GM12801 (cell line): ENCODE measurements around the gene TMEM176A.

Experiments used
- TF ChIP-seq, protein P1 (sequence below): IDR thresholded peaks from one replicate; pipeline ENCODE4 v1.5.1; 2011; ENCODE audit warnings: control low read depth; ENCODE audit not compliant: insufficient read length; ENCODE audit errors: extremely low read depth

The TMEM176A gene

DNA sequence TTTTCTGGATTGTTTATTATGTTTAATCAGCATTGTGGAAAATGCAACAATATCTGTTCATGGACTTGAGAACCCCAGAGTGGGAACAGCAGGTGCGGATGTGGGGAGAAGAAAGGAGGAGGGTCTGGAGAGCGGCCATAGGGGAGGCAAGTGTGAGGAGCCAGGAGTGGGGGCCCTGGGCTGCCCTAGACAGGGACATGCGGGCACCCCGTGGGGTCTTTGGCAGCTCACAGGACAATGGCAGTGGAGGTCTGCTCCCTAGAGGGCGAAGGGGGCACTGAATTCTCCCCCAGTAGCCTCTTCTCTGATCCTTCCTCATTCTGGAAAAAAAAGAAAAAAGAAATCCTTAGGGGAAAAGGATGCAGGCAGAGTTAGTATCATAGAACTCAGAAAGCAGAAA is 9.3 kb upstream of the TMEM176A start:
- TF ChIP-seq, protein P1, sequence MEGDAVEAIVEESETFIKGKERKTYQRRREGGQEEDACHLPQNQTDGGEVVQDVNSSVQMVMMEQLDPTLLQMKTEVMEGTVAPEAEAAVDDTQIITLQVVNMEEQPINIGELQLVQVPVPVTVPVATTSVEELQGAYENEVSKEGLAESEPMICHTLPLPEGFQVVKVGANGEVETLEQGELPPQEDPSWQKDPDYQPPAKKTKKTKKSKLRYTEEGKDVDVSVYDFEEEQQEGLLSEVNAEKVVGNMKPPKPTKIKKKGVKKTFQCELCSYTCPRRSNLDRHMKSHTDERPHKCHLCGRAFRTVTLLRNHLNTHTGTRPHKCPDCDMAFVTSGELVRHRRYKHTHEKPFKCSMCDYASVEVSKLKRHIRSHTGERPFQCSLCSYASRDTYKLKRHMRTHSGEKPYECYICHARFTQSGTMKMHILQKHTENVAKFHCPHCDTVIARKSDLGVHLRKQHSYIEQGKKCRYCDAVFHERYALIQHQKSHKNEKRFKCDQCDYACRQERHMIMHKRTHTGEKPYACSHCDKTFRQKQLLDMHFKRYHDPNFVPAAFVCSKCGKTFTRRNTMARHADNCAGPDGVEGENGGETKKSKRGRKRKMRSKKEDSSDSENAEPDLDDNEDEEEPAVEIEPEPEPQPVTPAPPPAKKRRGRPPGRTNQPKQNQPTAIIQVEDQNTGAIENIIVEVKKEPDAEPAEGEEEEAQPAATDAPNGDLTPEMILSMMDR = no peak

DNA sequence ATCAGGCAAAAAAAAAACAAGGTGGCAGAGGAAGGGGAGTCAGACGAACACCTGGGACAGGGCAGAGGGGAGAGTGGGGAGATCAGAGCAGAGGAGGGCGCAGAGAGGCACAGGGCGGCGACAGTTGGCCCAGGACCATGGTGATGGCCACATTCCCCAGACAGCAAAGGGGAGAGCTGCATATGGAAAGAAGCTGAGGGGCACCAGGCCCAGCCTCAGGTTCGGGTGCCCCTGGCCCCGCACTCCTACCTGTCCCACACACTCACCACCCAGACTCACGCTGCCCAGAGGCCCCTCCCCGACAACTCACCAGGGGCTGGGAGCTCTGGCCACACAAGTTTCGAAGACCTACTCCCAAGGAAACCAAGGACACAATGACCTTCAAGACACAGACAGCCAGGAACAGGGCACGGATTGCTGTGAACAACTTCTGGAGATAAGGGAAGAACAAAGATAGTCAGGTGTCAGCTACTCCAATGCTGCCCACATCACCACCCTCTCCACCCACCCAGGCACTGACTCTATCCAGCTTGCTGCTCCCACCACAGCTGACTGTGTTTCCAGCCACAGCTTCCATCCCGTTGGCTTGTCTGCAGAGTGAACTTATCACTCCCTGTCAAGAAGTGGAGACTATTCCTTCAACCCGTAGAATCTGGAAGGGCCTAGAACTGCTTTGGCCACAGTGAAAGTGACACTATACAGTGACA is 8.7 kb upstream of the TMEM176A start:
- TF ChIP-seq, protein P1 = no peak

DNA sequence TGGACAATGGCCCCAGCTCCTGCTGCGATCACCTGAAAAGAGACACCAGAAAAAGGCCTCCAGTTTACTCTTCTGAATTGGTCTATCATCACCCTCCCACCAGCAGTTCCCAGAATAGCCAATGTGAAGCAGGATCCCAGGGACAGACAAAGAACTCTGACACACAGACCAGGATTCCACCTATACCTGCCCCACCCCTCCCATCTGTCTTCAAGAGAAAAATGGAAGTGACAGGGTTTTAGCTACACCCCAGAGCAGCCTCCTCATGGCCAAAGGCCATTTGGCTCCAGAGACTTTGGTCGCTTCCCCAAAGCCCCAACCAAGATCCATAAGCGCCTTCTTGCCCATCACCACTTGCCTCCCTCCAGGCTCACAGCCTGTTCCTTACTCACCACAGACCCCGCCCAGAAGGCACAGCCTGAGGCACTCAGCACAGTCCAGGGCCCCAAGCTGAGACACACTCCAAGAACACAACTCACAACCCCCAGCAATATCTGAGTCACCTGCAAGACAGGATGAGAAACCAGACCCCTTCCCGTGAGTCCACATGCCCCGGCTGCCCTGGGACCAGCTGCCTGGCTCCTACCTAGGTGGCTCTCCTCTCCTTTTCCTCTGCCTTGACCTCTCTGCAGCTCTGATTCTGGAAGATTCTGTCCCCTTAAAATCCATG is 6.9 kb upstream of the TMEM176A start:
- TF ChIP-seq, protein P1 = no peak

DNA sequence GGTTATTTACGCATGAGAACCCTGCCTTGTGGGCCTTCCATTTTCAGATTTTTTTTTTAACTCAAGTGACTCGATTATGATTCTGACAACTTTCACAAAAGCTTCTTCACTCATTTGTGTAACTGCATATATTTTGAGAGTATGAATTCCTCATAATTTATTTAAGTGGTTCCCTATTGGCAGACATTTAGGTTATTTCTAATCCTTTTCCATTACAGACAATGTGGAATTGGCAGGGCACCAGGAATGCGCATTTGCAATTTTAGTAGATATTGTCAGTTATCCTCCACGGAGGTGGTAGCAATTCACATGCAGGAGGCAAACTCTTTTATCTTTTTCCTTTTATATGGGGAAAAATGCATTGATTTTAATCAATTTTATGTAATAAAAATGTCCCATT is 2.9 kb upstream of the TMEM176A start:
- TF ChIP-seq, protein P1 = no peak

DNA sequence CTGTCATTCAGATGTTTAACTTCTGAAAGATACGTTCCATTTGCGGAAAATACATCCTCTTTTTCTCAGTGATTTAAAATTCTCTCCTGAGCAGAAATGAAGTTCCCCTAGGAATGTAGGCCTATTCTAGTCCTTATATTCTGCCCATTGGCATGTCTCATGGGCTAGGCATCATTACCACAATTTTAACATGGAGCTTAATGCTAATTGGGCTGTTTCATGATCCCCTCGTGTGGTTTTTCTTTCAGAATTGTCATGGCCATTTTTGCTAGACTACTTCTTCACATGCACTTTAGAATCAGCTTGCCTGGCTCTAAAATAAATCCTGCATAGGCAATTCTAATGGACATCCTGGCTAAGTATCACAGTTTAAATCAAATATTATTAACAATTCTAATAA is 1.4 kb upstream of the TMEM176A start:
- TF ChIP-seq, protein P1 = no peak

DNA sequence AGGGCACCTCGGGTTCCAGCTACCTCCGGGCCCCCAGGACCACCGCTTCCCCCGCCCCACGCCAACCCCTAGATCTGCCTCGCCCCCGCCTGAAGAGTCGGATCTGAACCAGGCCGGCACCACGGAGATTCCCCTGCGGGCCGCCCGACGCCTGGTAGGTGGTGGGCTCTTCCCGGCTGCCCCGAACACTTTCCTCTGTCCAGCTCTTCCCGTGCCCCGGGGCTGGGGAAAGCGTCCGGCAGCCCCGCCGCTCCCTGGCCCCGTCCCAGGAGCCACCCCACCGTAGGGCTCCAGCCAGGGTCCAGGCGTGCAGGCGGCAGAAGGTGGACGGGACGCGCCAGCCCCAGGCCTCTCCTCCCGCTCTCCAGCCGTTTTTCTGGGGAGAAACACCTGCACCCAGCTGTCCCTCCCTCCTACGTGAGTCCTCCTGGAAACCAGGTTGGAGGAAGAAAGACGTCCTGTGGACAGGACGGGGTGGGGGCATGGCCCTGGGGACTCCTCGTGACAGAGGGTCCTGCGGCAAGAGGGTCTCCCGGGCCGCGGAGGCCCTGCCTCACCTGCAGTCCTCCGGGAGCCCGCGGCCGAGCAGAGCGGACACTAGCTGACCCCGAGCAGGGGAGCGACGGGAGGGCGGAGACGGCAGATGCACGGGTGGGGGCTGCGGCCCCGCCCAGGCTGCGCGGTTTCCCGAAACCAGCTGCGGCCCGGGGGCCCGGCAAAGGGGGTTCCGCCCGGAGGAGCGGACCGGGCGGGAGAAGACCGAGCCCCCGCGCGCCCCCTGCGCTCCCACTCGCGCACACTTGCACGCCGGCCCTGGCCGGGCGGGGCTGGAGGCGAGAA is 608 bp upstream of the TMEM176A start, which contains the start of gene TMEM176B:
TMEM176B (minus strand) TSS at position 624 of the 840 bp plus-strand sequence. CDS start 3,795 bp downstream, outside the sequence.
- TF ChIP-seq, protein P1 = no peak
